Peyer's patch (tissue), 4 donors: ENCODE measurements around the gene AFG3L2.

ENCODE experiments used
- POLR2A ChIP-seq, 2 donors: fragments of 450-650 bp; IDR thresholded peaks; one replicate each; pipeline ENCODE4 v1.5.1; 2017; ENCODE audit warnings: antibody characterized with exemption in 2 of 2, mild to moderate bottlenecking in 2 of 2, moderate library complexity in 2 of 2
- TF ChIP-seq, protein P1 (sequence below), 6 experiments: fragments of 450-650 bp in 4 of 6; fragments of 200-600 bp in 2 of 6; sonication (generic) in 1 of 6; IDR thresholded peaks; one replicate each; pipeline ENCODE4 v1.5.1; 2017 to 2019; ENCODE audit warnings: antibody characterized with exemption in 6 of 6, mild to moderate bottlenecking in 3 of 6, moderate library complexity in 1 of 6

DNA sequence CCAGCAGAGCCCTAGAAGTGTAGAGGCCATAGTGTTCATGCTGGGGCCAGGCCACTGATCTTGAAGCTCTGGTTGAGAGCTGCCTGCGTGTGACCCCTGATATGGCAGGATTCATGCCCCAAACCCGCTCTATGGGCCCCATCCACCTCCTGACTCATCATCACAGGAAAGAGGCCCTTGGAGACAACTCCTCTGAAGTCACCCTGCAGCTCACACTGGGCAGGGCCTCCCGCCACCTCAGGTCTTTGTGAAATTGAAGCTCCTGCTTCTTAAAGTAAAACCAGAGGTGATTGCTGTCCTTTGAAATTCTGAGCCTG, 81.0 kb downstream of the AFG3L2 start:
- TF ChIP-seq, protein P1, sequence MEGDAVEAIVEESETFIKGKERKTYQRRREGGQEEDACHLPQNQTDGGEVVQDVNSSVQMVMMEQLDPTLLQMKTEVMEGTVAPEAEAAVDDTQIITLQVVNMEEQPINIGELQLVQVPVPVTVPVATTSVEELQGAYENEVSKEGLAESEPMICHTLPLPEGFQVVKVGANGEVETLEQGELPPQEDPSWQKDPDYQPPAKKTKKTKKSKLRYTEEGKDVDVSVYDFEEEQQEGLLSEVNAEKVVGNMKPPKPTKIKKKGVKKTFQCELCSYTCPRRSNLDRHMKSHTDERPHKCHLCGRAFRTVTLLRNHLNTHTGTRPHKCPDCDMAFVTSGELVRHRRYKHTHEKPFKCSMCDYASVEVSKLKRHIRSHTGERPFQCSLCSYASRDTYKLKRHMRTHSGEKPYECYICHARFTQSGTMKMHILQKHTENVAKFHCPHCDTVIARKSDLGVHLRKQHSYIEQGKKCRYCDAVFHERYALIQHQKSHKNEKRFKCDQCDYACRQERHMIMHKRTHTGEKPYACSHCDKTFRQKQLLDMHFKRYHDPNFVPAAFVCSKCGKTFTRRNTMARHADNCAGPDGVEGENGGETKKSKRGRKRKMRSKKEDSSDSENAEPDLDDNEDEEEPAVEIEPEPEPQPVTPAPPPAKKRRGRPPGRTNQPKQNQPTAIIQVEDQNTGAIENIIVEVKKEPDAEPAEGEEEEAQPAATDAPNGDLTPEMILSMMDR (IDR thresholded peaks at IDR 0.05), result no peak
- TF ChIP-seq POLR2A (IDR thresholded peaks at IDR 0.05), result no peak
